ENCODE results near the gene NCKAP5. TPM values are rescaled to one million over a fixed set of nuclear protein-coding genes. Genes with fewer than 3 reads are reported as not detected.

NCKAP5 gene
- total and polyA plus RNA-seq, 2 of the 13 experiments (the other 11 are each of a cell fraction or from before 2014, with no cell fraction given) = 0.01 TPM; not detected in 1

DNA sequence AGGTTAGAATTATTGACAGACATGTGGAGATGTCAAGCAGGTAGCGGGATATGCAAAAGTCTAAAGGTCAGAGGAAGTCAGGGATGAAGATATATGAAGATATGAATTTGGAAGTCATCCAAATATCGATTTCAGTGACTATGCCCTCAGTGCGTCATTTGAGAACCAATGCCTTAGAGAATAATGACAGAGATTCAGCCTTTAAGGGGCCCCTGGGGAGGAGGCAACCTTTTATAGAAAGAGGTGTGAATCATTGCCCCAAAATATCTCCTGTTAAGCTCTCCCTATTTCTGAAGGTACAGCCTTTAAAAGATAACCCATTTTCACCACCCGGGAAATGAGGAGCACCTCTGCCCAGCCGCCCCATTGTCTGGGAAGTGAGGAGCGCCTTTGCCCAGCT, 223.4 kb downstream of the NCKAP5 start (continued):
- TF ChIP-seq, protein P1, sequence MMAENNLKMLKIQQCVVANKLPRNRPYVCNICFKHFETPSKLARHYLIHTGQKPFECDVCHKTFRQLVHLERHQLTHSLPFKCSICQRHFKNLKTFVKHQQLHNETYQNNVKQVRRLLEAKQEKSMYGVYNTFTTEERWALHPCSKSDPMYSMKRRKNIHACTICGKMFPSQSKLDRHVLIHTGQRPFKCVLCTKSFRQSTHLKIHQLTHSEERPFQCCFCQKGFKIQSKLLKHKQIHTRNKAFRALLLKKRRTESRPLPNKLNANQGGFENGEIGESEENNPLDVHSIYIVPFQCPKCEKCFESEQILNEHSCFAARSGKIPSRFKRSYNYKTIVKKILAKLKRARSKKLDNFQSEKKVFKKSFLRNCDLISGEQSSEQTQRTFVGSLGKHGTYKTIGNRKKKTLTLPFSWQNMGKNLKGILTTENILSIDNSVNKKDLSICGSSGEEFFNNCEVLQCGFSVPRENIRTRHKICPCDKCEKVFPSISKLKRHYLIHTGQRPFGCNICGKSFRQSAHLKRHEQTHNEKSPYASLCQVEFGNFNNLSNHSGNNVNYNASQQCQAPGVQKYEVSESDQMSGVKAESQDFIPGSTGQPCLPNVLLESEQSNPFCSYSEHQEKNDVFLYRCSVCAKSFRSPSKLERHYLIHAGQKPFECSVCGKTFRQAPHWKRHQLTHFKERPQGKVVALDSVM (CRISPR knock-in tag; IDR thresholded peaks at IDR 0.05) = no peak
- TF ChIP-seq, protein P2, sequence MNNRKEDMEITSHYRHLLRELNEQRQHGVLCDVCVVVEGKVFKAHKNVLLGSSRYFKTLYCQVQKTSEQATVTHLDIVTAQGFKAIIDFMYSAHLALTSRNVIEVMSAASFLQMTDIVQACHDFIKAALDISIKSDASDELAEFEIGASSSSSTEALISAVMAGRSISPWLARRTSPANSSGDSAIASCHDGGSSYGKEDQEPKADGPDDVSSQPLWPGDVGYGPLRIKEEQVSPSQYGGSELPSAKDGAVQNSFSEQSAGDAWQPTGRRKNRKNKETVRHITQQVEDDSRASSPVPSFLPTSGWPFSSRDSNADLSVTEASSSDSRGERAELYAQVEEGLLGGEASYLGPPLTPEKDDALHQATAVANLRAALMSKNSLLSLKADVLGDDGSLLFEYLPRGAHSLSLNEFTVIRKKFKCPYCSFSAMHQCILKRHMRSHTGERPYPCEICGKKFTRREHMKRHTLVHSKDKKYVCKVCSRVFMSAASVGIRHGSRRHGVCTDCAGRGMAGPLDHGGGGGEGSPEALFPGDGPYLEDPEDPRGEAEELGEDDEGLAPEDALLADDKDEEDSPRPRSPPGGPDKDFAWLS (CRISPR knock-in tag; IDR thresholded peaks at IDR 0.05; ENCODE audit: borderline replicate concordance) = no peak
- TF ChIP-seq ZNF367 (CRISPR knock-in tag; IDR thresholded peaks at IDR 0.05; ENCODE audit: borderline replicate concordance) = no peak
- TF ChIP-seq, protein P3, sequence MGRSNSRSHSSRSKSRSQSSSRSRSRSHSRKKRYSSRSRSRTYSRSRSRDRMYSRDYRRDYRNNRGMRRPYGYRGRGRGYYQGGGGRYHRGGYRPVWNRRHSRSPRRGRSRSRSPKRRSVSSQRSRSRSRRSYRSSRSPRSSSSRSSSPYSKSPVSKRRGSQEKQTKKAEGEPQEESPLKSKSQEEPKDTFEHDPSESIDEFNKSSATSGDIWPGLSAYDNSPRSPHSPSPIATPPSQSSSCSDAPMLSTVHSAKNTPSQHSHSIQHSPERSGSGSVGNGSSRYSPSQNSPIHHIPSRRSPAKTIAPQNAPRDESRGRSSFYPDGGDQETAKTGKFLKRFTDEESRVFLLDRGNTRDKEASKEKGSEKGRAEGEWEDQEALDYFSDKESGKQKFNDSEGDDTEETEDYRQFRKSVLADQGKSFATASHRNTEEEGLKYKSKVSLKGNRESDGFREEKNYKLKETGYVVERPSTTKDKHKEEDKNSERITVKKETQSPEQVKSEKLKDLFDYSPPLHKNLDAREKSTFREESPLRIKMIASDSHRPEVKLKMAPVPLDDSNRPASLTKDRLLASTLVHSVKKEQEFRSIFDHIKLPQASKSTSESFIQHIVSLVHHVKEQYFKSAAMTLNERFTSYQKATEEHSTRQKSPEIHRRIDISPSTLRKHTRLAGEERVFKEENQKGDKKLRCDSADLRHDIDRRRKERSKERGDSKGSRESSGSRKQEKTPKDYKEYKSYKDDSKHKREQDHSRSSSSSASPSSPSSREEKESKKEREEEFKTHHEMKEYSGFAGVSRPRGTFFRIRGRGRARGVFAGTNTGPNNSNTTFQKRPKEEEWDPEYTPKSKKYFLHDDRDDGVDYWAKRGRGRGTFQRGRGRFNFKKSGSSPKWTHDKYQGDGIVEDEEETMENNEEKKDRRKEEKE (IDR thresholded peaks at IDR 0.05) = no peak

DNA sequence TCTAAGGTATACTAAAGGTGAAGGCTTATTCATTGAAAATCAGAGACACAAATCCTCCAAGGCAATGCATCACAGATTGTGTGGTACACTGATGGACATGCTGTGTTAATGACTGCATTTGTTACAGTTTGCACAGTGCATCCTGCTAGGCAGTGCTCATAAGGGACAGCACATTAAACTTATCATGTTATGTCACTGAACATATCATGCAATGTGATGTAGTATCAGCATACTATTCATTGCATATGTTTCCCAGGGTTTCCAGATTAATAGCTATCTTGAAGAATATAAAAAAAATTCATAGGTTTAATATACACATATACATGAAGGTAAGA, 225.3 kb downstream of the NCKAP5 start:
- H3K79me2 ChIP-seq (ENCODE audit: insufficient read depth, low read length) = no peaks in the 10 kb centered on the region
- no peak for ATAC-seq
- POLR2A ChIA-PET = no interaction called here
- in situ Hi-C loops (cut with HindIII; ENCODE audit: extremely low pct_ligation_motif_present, low pct_unique_long_range_greater_than_20kb) = no loop called here
- no peak overlapping the region for H2AFZ ChIP-seq (ENCODE audit: low read length)
- H3K4me3 ChIP-seq (replicated peaks in 1 of 3; ENCODE audit: insufficient read depth in 1 of 3, low read depth in 2 of 3, low read length in 3 of 3) = no peak overlapping the region
- CTCF ChIA-PET (ENCODE audit: low intra/inter-chr PET ratio, low total read pairs) = no interaction called here
- no peaks in the 10 kb centered on the region for H3K4me1 ChIP-seq (ENCODE audit: insufficient read depth, low read length)
- peaks cover 6% of the 10 kb centered on the region; the same call in 1 of the 2 replicates for H3K9me3 ChIP-seq (ENCODE audit: low read length)
- H3K4me2 ChIP-seq (ENCODE audit: low read depth, low read length) = no peak overlapping the region
- no peak overlapping the region for H3K9ac ChIP-seq (ENCODE audit: insufficient read depth, low read depth, low read length)
- H4K20me1 ChIP-seq (ENCODE audit: insufficient read depth, low read length) = no peaks in the 10 kb centered on the region
- intact Hi-C loops (cut with micrococcal nuclease; ENCODE audit: unreplicated experiment) = no loop called here
- no peak for DNase-seq (ENCODE audit: low spot score)
- no peak overlapping the region for H3K27ac ChIP-seq (ENCODE audit: extremely low read length, insufficient read depth, low read length)
- H3K36me3 ChIP-seq (replicated peaks in 1 of 2; ENCODE audit: control insufficient read depth in 1 of 2, insufficient read depth in 2 of 2, low read length in 2 of 2) = no peaks in the 10 kb centered on the region
- BruUV-seq (replicated peaks) = no TSS peak
- FAIRE-seq = no peak
- no peaks in the 10 kb centered on the region for H3K27me3 ChIP-seq (ENCODE audit: control insufficient read depth in 1 of 2, insufficient read depth in 2 of 2, low read length in 2 of 2)
- TF ChIP-seq REL (CRISPR knock-in tag; conservative IDR thresholded peaks at IDR 0.05) = no peak
- no peak for TF ChIP-seq NONO (IDR thresholded peaks at IDR 0.05)
- TF ChIP-seq NONO (CRISPR knock-in tag; conservative IDR thresholded peaks at IDR 0.05) = no peak
- TF ChIP-seq, protein P4, sequence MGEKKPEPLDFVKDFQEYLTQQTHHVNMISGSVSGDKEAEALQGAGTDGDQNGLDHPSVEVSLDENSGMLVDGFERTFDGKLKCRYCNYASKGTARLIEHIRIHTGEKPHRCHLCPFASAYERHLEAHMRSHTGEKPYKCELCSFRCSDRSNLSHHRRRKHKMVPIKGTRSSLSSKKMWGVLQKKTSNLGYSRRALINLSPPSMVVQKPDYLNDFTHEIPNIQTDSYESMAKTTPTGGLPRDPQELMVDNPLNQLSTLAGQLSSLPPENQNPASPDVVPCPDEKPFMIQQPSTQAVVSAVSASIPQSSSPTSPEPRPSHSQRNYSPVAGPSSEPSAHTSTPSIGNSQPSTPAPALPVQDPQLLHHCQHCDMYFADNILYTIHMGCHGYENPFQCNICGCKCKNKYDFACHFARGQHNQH (CRISPR knock-in tag; IDR thresholded peaks at IDR 0.05) = no peak
- TF ChIP-seq RBAK (CRISPR knock-in tag; IDR thresholded peaks at IDR 0.05) = no peak
- TF ChIP-seq, protein P5, sequence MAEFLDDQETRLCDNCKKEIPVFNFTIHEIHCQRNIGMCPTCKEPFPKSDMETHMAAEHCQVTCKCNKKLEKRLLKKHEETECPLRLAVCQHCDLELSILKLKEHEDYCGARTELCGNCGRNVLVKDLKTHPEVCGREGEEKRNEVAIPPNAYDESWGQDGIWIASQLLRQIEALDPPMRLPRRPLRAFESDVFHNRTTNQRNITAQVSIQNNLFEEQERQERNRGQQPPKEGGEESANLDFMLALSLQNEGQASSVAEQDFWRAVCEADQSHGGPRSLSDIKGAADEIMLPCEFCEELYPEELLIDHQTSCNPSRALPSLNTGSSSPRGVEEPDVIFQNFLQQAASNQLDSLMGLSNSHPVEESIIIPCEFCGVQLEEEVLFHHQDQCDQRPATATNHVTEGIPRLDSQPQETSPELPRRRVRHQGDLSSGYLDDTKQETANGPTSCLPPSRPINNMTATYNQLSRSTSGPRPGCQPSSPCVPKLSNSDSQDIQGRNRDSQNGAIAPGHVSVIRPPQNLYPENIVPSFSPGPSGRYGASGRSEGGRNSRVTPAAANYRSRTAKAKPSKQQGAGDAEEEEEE (CRISPR knock-in tag; IDR thresholded peaks at IDR 0.05; ENCODE audit: borderline replicate concordance) = no peak
- TF ChIP-seq GPN1 (CRISPR knock-in tag; IDR thresholded peaks at IDR 0.05; ENCODE audit: borderline replicate concordance) = no peak
- no peak for TF ChIP-seq NCOA2 (CRISPR knock-in tag; IDR thresholded peaks at IDR 0.05)
- TF ChIP-seq AGO2 (optimal IDR thresholded peaks at IDR 0.05; ENCODE audit: low read depth, low read length) = no peak
- no peak for TF ChIP-seq ZNF615 (CRISPR knock-in tag; IDR thresholded peaks at IDR 0.05; ENCODE audit: borderline replicate concordance)
- no peak for TF ChIP-seq SIN3B (IDR thresholded peaks at IDR 0.05; ENCODE audit: low read length)

Measured in HepG2 (cell line).